ENCODE data around the gene SLC12A5.

SLC12A5 gene

GRCh38 chr20:46057856-46058598 is 29.0 kb downstream of the SLC12A5 start:
- TF ChIP-seq CTCF (IDR thresholded peaks at IDR 0.05; ENCODE audit: low read depth, low read length, missing control alignments) = peak; percentile 24
- no peak for DNase-seq (ENCODE audit: low read depth)
- H3K4me3 ChIP-seq (ENCODE audit: low read depth, low read length) = no peak overlapping the region

GRCh38 chr20:46058599-46059281 is 29.7 kb downstream of the SLC12A5 start:
- no peak overlapping the region for H3K4me3 ChIP-seq (ENCODE audit: low read depth, low read length)
- DNase-seq (ENCODE audit: low read depth) = no peak
- TF ChIP-seq CTCF (IDR thresholded peaks at IDR 0.05; ENCODE audit: low read depth, low read length, missing control alignments) = no peak

GRCh38 chr20:46060301-46060881 is 31.4 kb downstream of the SLC12A5 start:
- DNase-seq (ENCODE audit: low read depth) = no peak
- no peak overlapping the region for H3K4me3 ChIP-seq (ENCODE audit: low read depth, low read length)
- no peak for TF ChIP-seq CTCF (IDR thresholded peaks at IDR 0.05; ENCODE audit: low read depth, low read length, missing control alignments)

GRCh38 chr20:46060975-46061374 is 32.0 kb downstream of the SLC12A5 start:
- no peak for DNase-seq (ENCODE audit: low read depth)
- no peak for TF ChIP-seq CTCF (IDR thresholded peaks at IDR 0.05; ENCODE audit: low read depth, low read length, missing control alignments)

GRCh38 chr20:46062151-46062550 is 33.1 kb downstream of the SLC12A5 start:
- no peak for TF ChIP-seq CTCF (IDR thresholded peaks at IDR 0.05; ENCODE audit: low read depth, low read length, missing control alignments)
- no peak overlapping the region for H3K4me3 ChIP-seq (ENCODE audit: low read depth, low read length)
- DNase-seq (ENCODE audit: low read depth) = no peak

More at GRCh38 chr20:46060975-46061374, 32.0 kb downstream of the SLC12A5 start:
- no peak overlapping the region for H3K4me3 ChIP-seq (ENCODE audit: low read depth, low read length)

GRCh38 chr20:46062621-46063020 is 33.6 kb downstream of the SLC12A5 start:
- DNase-seq (ENCODE audit: low read depth) = no peak
- H3K4me3 ChIP-seq (ENCODE audit: low read depth, low read length) = no peak overlapping the region
- TF ChIP-seq CTCF (IDR thresholded peaks at IDR 0.05; ENCODE audit: low read depth, low read length, missing control alignments) = no peak
